ENCODE data around the gene MAGI3.
A peak's percentile ranks its signal among the peaks of the same experiment; 100 is the strongest.

MAGI3 gene

DNA sequence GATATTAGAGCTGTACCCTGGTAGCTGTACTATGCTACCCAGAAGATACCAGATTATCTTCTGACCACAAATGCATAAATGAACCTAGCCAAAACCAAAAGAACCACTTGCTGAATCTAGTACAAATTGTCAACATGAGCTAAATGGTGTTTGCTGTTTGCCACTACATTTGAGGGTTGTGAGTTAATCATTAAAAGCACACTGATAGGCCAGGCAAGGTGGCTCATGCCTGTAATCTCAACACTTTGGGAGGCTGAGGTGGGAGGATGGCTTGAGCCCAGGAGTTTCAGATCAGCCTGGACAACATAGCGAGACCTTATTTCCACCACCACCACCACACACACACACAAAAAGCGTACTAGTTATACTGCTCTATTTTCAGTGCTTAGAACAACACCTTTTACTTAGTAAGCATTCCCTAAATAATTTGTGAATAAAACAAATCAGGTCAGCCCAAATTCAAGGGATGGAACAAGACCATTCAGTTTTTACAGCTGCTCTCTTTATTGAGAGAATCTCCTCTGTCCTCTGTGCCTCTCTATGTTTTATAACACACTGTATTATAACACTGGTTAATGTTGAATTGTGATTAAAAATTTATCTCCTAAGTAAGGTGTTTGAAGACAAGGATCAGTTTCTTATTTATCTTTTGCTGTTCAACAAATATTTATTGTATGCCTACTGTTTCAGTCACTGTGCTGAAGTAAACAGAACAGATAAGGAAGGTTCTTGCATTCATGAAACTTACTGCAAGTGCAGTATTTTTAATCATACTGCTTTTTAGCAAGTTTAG is 44.0 kb downstream of the MAGI3 start:
- Histone ChIP-seq H3K4me2 (no peak overlapping the region), H3K4me1 (peaks cover 0 to 5% (median 0%) of the 10 kb centered on the region in 10 experiments; a peak in 2 of 20 replicates), H3K4me3 (no peak overlapping the region), H4K20me1 (no peaks in the 10 kb centered on the region; a peak in 1 of 22 replicates), H3K27ac (no peak overlapping the region), H3K36me3 (no peaks in the 10 kb centered on the region), H3K9ac (no peak overlapping the region), H3K27me3 (no peaks in the 10 kb centered on the region), H3K9me3 (replicated peaks in 1 of 11) (no peaks in the 10 kb centered on the region; a peak in 1 of 22 replicates)
- TF ChIP-seq Cebpa-rat (IDR thresholded peaks at IDR 0.05) = no peak

DNA sequence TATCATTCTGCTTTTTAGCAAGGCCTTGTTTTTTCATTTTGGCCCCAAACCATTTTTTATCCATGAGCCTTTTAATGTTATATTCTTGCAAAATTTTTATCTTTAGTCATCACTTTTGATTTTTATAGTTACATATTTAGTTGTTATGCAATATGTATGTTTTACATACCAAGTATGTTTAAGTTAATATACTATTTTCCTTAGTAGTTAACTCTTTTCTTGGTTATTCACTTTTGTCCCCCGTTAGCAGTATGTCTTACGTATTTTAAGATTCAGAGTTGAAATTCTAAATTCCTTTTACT is 44.5 kb downstream of the MAGI3 start:
- Histone ChIP-seq H3K27me3 (no peaks in the 10 kb centered on the region), H3K4me1 (peaks cover 0 to 5% (median 0%) of the 10 kb centered on the region in 10 experiments; a peak in 2 of 20 replicates), H3K27ac (no peak overlapping the region), H3K4me3 (no peak overlapping the region), H4K20me1 (no peaks in the 10 kb centered on the region; a peak in 1 of 22 replicates), H3K36me3 (no peaks in the 10 kb centered on the region), H3K9me3 (replicated peaks in 1 of 11) (no peaks in the 10 kb centered on the region), H3K4me2 (no peak overlapping the region), H3K9ac (no peak overlapping the region)
- TF ChIP-seq Cebpa-rat (IDR thresholded peaks at IDR 0.05) = no peak

DNA sequence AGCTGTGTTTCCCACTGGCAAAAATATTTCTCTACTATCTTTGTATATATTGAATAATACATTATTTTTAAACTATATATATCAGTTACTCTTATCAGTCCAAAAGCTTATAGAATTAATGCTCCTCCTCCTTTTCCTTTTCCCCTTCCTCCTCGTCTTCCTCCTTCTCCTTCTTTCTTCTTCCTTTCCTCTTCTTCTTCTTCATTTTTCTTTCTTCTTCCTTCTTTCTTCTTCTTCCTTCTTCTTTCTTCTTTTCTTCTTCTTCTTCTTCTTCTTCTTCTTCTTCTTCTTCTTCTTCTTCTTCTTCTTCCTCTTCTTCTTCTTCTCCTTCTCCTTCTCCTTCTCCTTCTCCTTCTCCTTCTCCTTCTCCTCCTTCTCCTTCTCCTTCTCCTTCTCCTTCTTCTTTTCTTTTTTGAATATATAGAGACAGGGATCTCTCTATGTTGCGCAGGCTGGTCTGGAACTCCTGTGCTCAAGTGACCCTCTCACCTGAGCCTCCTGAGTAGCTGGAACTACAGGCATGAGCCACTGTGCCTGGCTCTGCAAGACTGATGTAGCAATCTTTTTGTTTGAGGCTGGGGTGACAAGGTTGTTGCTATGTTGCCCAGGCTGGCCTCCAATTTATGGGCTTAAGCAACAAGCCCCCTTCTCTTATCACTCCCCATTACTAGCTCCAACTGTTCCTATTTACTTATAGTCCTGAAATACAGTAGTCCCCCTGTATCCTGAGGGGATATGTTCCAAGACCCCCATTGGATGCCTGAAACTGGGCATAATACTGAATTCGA is 47.4 kb downstream of the MAGI3 start:
- Histone ChIP-seq H3K4me2 (no peak overlapping the region), H3K4me1 (peaks cover 0 to 5% (median 0%) of the 10 kb centered on the region in 10 experiments; a peak in 2 of 20 replicates), H3K4me3 (no peak overlapping the region), H3K9me3 (replicated peaks in 1 of 11) (peaks cover 0 to 3% (median 0%) of the 10 kb centered on the region in 11 experiments; a peak in 3 of 22 replicates), H3K9ac (no peak overlapping the region), H4K20me1 (no peaks in the 10 kb centered on the region; a peak in 1 of 22 replicates), H3K27me3 (no peaks in the 10 kb centered on the region), H3K27ac (no peak overlapping the region), H3K36me3 (no peaks in the 10 kb centered on the region)
- TF ChIP-seq Cebpa-rat (IDR thresholded peaks at IDR 0.05) = no peak

DNA sequence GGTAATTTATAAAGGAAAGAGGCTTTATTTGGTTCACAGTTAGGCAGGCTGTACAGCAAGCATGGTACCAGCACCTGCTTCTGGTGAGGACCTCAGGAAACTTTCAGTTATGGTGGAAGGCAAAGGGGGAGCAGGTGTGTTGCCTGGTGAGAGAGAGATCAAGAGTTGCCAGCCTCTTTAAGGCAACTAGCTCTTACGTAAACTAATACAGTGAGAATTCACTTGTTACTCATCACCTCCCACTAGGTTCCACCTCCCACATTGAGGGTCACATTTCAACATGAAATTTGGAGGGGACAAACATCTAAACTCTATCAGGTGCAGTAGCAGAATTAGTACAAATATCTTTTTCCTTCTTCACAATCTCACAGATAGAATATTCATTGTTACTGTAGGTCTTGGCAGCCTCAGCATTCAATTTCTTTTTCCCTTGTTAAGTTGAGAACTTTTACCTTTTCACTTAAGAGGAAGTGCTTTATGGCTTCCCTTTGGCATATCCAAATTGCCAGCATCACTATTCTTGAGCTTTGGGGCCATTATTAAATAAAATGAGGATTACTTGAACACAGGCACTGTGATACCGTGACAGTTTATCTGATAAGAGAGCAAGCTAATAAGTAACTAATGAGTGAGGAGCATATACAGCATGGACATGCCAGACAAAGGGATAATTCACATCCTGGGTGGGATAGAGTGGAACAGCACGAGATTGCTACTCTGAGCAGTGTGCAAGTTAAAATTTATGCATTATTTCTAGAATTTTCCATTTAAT is 48.4 kb downstream of the MAGI3 start:
- Histone ChIP-seq H3K4me1 (peaks cover 0 to 5% (median 0%) of the 10 kb centered on the region in 10 experiments; a peak in 2 of 20 replicates), H3K27ac (no peak overlapping the region), H3K36me3 (peaks cover 0 to under 1% (median 0%) of the 10 kb centered on the region in 11 experiments; a peak in 1 of 22 replicates), H3K4me2 (no peak overlapping the region), H3K27me3 (no peaks in the 10 kb centered on the region), H4K20me1 (no peaks in the 10 kb centered on the region), H3K9me3 (replicated peaks in 1 of 11) (peaks cover under 1 to 10% (median 3%) of the 10 kb centered on the region in 11 experiments; a peak in 19 of 22 replicates), H3K4me3 (no peak overlapping the region), H3K9ac (no peak overlapping the region)
- no peak for TF ChIP-seq Cebpa-rat (IDR thresholded peaks at IDR 0.05)

DNA sequence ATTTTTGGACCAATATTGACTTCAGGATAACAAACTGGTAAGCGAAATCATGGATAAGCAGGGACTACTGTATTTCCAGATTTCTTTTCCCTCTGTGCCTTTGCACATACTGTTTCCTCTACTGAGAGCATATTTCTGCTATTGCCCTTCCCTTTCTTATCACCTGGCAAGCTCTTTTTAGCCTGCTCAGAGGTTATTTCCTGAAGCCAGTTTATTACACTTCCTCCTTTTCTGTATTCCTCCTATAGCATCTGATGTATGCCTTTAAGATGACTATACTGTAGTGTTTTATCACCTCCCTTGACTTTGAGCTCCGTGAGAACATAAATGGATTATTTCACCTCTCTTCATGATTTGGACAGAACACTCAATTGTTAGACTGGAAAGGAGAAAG is 49.0 kb downstream of the MAGI3 start:
- Histone ChIP-seq H3K27me3 (no peaks in the 10 kb centered on the region), H3K9ac (no peak overlapping the region), H3K4me1 (peaks cover 0 to 5% (median 0%) of the 10 kb centered on the region in 10 experiments; a peak in 2 of 20 replicates), H4K20me1 (no peaks in the 10 kb centered on the region), H3K4me3 (no peak overlapping the region), H3K9me3 (replicated peaks in 1 of 11) (peaks cover 6 to 16% (median 9%) of the 10 kb centered on the region in 11 experiments), H3K36me3 (peaks cover 0 to 6% (median 5%) of the 10 kb centered on the region in 11 experiments; a peak in 10 of 22 replicates), H3K4me2 (no peak overlapping the region), H3K27ac (no peak overlapping the region)
- TF ChIP-seq Cebpa-rat (IDR thresholded peaks at IDR 0.05) = no peak

DNA sequence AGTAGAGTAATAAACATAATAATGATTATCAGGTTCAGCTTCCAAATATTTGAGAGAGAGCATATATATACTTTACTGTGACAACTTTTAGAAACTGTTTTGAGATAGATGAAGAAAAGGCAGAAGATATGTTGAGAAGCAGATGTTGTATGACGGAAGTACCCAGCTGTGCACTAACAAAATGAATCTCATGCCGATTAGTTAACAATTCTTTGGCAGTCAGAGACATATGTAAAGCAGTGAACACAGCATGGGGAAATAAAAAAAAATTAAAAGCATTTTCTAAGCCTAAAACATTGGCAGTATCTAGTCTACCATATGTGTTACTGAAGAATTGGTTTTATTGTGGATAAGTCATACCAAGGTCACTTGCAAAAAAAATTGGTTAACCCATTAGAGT is 51.8 kb downstream of the MAGI3 start:
- Histone ChIP-seq H3K4me2 (no peak overlapping the region), H4K20me1 (no peaks in the 10 kb centered on the region), H3K27ac (no peak overlapping the region), H3K36me3 (peaks cover 0 to 12% (median 7%) of the 10 kb centered on the region in 11 experiments; a peak in 12 of 22 replicates), H3K9ac (no peak overlapping the region), H3K9me3 (replicated peaks in 1 of 11) (peaks cover 21 to 36% (median 26%) of the 10 kb centered on the region in 11 experiments), H3K4me1 (peaks cover 0 to 5% (median 0%) of the 10 kb centered on the region in 10 experiments; a peak in 1 of 20 replicates), H3K4me3 (no peak overlapping the region), H3K27me3 (no peaks in the 10 kb centered on the region)
- TF ChIP-seq Cebpa-rat (IDR thresholded peaks at IDR 0.05) = no peak

DNA sequence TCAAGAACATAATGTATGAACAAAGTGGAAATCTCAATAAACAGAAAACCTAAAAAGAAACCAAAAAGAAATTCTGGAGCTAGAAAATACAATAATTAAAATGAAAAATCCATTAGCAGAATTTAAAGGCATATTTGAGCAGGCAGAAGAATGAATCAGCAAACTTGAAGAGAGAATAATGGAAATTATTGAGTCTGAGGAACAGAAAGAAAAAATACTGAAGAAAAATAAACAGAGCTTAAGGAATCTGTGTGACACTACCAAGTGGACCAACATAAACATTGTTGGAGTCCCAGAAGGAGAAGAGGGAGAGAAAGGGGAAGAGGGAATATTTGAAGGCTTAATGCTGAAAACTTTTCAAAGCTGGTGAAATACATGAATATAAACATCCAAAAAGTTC is 54.5 kb downstream of the MAGI3 start:
- no peak overlapping the region for H3K4me2 ChIP-seq
- no peaks in the 10 kb centered on the region for H3K4me1 ChIP-seq
- H3K27ac ChIP-seq = no peak overlapping the region
- H3K9ac ChIP-seq = no peak overlapping the region
- H4K20me1 ChIP-seq = no peaks in the 10 kb centered on the region
- H3K36me3 ChIP-seq = peaks cover 0 to 12% (median 7%) of the 10 kb centered on the region in 11 experiments; a peak in 12 of 22 replicates
- no peak for TF ChIP-seq Cebpa-rat (IDR thresholded peaks at IDR 0.05)
- peaks cover 21 to 36% (median 26%) of the 10 kb centered on the region in 11 experiments for H3K9me3 ChIP-seq (replicated peaks in 1 of 11)
- no peaks in the 10 kb centered on the region for H3K27me3 ChIP-seq
- H3K4me3 ChIP-seq = no peak overlapping the region

DNA sequence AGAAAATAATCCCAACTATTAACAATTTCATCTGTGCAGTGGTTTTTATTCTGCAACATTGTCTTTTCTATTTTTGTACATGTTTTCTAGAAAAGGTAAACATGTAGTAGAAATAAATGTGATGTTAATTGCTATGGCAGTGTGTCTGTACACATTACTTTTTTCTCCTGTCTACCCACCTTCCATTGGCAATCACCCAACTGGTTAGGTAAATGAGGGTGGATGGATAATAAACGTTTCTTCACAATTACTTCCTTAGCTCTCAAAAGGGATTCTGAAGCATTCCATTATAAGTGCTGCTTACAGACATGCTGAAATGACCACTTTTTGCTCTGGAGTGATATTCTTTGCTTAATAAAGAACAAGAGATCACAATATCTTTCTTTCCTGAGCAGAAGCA is 61.4 kb downstream of the MAGI3 start:
- H3K36me3 ChIP-seq = no peaks in the 10 kb centered on the region
- H3K27ac ChIP-seq = no peak overlapping the region
- no peak for TF ChIP-seq Cebpa-rat (IDR thresholded peaks at IDR 0.05)
- no peak overlapping the region for H3K4me3 ChIP-seq
- H3K4me1 ChIP-seq = peaks cover 0 to 9% (median 0%) of the 10 kb centered on the region in 10 experiments; a peak in 7 of 20 replicates
- no peak overlapping the region for H3K9ac ChIP-seq
- H3K9me3 ChIP-seq (replicated peaks in 1 of 11) = 0 out of 22 replicates have a peak, but pooled peaks cover 0 to 7% (median 0%) of the 10 kb centered on the region in 11 experiments
- H3K4me2 ChIP-seq = peak overlapping the region in 2 of 11 experiments; percentile 21 to 23; a peak in 1 of 22 replicates
- H3K27me3 ChIP-seq = no peaks in the 10 kb centered on the region
- H4K20me1 ChIP-seq = no peaks in the 10 kb centered on the region

Data from BLaER1 treated with 17β-estradiol and CSF1 and Interleukin-3, amounts not matched to agents 10 nM and 100 nM (cell line).